Measurements from ENCODE around the gene HRC. TPM values are rescaled to one million over a fixed set of nuclear protein-coding genes. Genes with fewer than 3 reads are reported as not detected.

HRC gene
- polyA plus RNA-seq, 1 of the 3 experiments (the other 2 are of a cell fraction), result not detected

DNA sequence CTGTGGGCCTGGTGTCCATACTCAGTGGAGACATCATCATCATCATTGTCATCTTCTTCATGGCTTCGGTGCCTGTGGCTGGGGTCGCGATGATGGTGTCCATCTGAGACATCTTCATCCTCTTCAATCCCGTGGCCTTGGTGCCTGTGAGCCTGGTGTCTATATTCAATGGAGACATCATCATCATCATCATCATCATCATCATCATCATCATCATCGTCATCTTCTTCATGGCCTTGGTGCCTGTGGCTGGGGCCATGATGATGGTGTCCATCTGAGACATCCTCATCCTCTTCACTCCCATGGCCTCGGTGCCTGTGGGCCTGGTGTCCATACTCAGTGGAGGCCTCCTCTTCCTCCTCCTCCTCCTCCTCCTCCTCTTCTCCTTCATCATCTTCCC is 917 bp downstream of the HRC start:
- Histone ChIP-seq H3K9ac (no peak overlapping the region), H3K4me2 (no peak overlapping the region), H3K79me2 (ENCODE audit: insufficient read depth) (peaks cover 16% of the 10 kb centered on the region), H3K27me3 (ENCODE audit: insufficient read depth) (no peaks in the 10 kb centered on the region), H3F3A (replicated peaks; ENCODE audit: insufficient read depth) (peaks cover 12% of the 10 kb centered on the region), H3K27ac (ENCODE audit: low read depth in 2 of 2, low read length in 1 of 2) (no peak overlapping the region), H3K9me2 (no peaks in the 10 kb centered on the region), H3K4me1 (ENCODE audit: control insufficient read depth in 1 of 2, insufficient read depth in 2 of 2, low read depth in 1 of 2, low read length in 1 of 2) (peaks cover 0 to 19% of the 10 kb centered on the region in 2 experiments; a peak in 1 of 4 replicates), H4K20me1 (ENCODE audit: insufficient read depth) (no peaks in the 10 kb centered on the region), H3K36me3 (replicated peaks in 1 of 2; ENCODE audit: control insufficient read depth in 1 of 2, insufficient read depth in 2 of 2, low read length in 1 of 2) (no peaks in the 10 kb centered on the region), H3K4me3 (ENCODE audit: low read depth in 2 of 2, low read length in 1 of 2) (no peak overlapping the region), H2AFZ (ENCODE audit: low read depth) (no peak overlapping the region), H3K9me3 (no peaks in the 10 kb centered on the region)
- POLR2A ChIA-PET, result no interaction called here
- 82% methylated on average over 6 of the region's 6 CpGs for WGBS (ENCODE audit: low lambda C conversion rate)
- DNase-seq, result no peak
- TF ChIP-seq MXI1 (IDR thresholded peaks at IDR 0.05; ENCODE audit: low read depth, low read length) (no peak), MEF2A (IDR thresholded peaks at IDR 0.05; ENCODE audit: borderline replicate concordance, low read depth) (no peak), FOXJ3 (CRISPR knock-in tag; IDR thresholded peaks at IDR 0.05) (no peak), TAF1 (IDR thresholded peaks at IDR 0.05; ENCODE audit: borderline replicate concordance, low read depth, low read length) (no peak), JUND (IDR thresholded peaks at IDR 0.05) (no peak), TEAD4 (IDR thresholded peaks at IDR 0.05; ENCODE audit: borderline replicate concordance, insufficient read depth) (no peak), FOSL2 (IDR thresholded peaks at IDR 0.05; ENCODE audit: borderline replicate concordance, low read depth) (no peak), EP300 (IDR thresholded peaks at IDR 0.05; ENCODE audit: borderline replicate concordance in 1 of 2, low read depth in 1 of 2, low read length in 1 of 2) (no peak), GABPA (IDR thresholded peaks at IDR 0.05; ENCODE audit: low read depth) (no peak)
- TF ChIP-seq, protein P1, sequence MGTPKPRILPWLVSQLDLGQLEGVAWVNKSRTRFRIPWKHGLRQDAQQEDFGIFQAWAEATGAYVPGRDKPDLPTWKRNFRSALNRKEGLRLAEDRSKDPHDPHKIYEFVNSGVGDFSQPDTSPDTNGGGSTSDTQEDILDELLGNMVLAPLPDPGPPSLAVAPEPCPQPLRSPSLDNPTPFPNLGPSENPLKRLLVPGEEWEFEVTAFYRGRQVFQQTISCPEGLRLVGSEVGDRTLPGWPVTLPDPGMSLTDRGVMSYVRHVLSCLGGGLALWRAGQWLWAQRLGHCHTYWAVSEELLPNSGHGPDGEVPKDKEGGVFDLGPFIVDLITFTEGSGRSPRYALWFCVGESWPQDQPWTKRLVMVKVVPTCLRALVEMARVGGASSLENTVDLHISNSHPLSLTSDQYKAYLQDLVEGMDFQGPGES (IDR thresholded peaks at IDR 0.05; ENCODE audit: low read depth, low read length), result no peak
- TF ChIP-seq, protein P2, sequence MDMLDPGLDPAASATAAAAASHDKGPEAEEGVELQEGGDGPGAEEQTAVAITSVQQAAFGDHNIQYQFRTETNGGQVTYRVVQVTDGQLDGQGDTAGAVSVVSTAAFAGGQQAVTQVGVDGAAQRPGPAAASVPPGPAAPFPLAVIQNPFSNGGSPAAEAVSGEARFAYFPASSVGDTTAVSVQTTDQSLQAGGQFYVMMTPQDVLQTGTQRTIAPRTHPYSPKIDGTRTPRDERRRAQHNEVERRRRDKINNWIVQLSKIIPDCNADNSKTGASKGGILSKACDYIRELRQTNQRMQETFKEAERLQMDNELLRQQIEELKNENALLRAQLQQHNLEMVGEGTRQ (IDR thresholded peaks at IDR 0.05; ENCODE audit: borderline replicate concordance, low read depth, low read length), result no peak
- CTCF ChIA-PET, result interaction anchor here (0.9 to 1.4 kb wide), 4 partner anchors 27 to 80 kb away, joined by 3 read pairs; no protein-coding TSS in a partner anchor

DNA sequence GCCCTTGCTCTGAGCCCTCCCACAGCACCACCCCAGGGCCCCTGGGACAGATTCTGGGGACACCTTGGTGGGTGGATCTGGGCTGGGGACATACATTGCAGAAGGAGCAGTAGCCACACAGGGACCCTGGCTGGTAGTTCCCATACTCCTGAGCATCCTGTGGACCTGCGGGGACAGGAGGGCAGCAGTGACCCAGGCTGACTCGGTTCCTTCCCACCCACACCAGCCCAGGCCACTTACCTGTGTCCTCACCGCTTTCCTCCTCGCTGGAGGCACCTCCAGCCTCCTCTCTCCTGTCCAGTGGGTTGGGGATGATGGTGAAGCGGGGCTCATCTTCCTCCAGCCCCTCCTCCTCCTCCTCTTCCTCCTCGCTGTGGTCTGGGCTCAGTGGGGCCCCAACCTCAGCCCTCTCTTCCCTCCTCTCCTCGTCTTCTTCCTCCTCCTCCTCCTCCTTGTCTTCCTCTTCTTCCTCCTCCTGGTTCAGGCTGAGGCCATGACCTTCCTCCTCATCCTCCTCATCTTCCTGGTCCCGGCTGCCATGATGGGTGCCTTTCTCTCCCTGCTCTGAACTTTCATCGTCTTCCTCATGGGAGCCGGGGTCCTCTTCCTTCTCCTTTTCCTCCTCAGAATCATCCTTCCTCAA is 1.9 kb downstream of the HRC start:
- Histone ChIP-seq H3K9ac (no peak overlapping the region), H3K4me2 (no peak overlapping the region), H3K27ac (ENCODE audit: low read depth in 2 of 2, low read length in 1 of 2) (no peak overlapping the region), H3K36me3 (replicated peaks in 1 of 2; ENCODE audit: control insufficient read depth in 1 of 2, insufficient read depth in 2 of 2, low read length in 1 of 2) (no peaks in the 10 kb centered on the region), H3K4me1 (ENCODE audit: control insufficient read depth in 1 of 2, insufficient read depth in 2 of 2, low read depth in 1 of 2, low read length in 1 of 2) (peaks cover 0 to 21% of the 10 kb centered on the region in 2 experiments; a peak in 1 of 4 replicates), H3K27me3 (ENCODE audit: insufficient read depth) (no peaks in the 10 kb centered on the region), H3K79me2 (ENCODE audit: insufficient read depth) (peaks cover 7% of the 10 kb centered on the region), H4K20me1 (ENCODE audit: insufficient read depth) (no peaks in the 10 kb centered on the region), H3K9me2 (no peaks in the 10 kb centered on the region), H3K9me3 (no peaks in the 10 kb centered on the region), H2AFZ (ENCODE audit: low read depth) (no peak overlapping the region), H3K4me3 (ENCODE audit: low read depth in 2 of 2, low read length in 1 of 2) (no peak overlapping the region), H3F3A (replicated peaks; ENCODE audit: insufficient read depth) (peaks cover 12% of the 10 kb centered on the region)
- ChIA-PET POLR2A (no interaction called here), CTCF (interaction anchor here (11.1 kb wide), 1 partner anchor 55 kb away, joined by 87 read pairs; no protein-coding TSS in a partner anchor)
- 79% methylated on average over 10 of the region's 10 CpGs for WGBS (ENCODE audit: low lambda C conversion rate)
- TF ChIP-seq, protein P3, sequence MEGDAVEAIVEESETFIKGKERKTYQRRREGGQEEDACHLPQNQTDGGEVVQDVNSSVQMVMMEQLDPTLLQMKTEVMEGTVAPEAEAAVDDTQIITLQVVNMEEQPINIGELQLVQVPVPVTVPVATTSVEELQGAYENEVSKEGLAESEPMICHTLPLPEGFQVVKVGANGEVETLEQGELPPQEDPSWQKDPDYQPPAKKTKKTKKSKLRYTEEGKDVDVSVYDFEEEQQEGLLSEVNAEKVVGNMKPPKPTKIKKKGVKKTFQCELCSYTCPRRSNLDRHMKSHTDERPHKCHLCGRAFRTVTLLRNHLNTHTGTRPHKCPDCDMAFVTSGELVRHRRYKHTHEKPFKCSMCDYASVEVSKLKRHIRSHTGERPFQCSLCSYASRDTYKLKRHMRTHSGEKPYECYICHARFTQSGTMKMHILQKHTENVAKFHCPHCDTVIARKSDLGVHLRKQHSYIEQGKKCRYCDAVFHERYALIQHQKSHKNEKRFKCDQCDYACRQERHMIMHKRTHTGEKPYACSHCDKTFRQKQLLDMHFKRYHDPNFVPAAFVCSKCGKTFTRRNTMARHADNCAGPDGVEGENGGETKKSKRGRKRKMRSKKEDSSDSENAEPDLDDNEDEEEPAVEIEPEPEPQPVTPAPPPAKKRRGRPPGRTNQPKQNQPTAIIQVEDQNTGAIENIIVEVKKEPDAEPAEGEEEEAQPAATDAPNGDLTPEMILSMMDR (IDR thresholded peaks at IDR 0.05), result no peak
- TF ChIP-seq TEAD4 (IDR thresholded peaks at IDR 0.05; ENCODE audit: borderline replicate concordance, insufficient read depth) (no peak), MXI1 (IDR thresholded peaks at IDR 0.05; ENCODE audit: low read depth, low read length) (no peak)
- DNase-seq, result no peak
